ENCODE data around the gene MS4A10. TPM values are rescaled to one million over a fixed set of nuclear protein-coding genes. Genes with fewer than 3 reads are reported as not detected.

The MS4A10 gene
- polyA plus RNA-seq, 1 donor (not counting 4 experiments of a cell fraction or from before 2014, with no cell fraction given), result not detected

- FAIRE-seq, result no peak
Measured at GRCh38 chr11:60771879-60772525, 13.1 kb upstream of the MS4A10 start.

GRCh38 chr11:60772666-60773065 is 12.5 kb upstream of the MS4A10 start:
- no peak overlapping the region for H3K9ac ChIP-seq (ENCODE audit: control insufficient read depth, extremely low read depth, insufficient read depth, low read length)
- H3K27ac ChIP-seq (ENCODE audit: control insufficient read depth, insufficient read depth, low read length), result no peak overlapping the region
- no peaks in the 10 kb centered on the region for H3K36me3 ChIP-seq (ENCODE audit: control insufficient read depth in 2 of 2, extremely low read depth in 1 of 2, insufficient read depth in 2 of 2, low read length in 2 of 2)
- H3K4me2 ChIP-seq (ENCODE audit: control insufficient read depth, extremely low read depth, insufficient read depth, low read depth, low read length), result no peak overlapping the region
- H3K79me2 ChIP-seq (ENCODE audit: control insufficient read depth, insufficient read depth, low read length), result no peaks in the 10 kb centered on the region
- TF ChIP-seq EZH2 (IDR thresholded peaks at IDR 0.05; ENCODE audit: low read length) (no peak), CTCF (optimal IDR thresholded peaks at IDR 0.05 in 1 of 3, IDR thresholded peaks at IDR 0.05 in 1 of 3, conservative IDR thresholded peaks at IDR 0.05 in 1 of 3; ENCODE audit: extremely low read depth in 1 of 3, insufficient read depth in 2 of 3, low read length in 3 of 3) (no peak)
- H3K4me3 ChIP-seq (ENCODE audit: control insufficient read depth in 2 of 3, extremely low read depth in 1 of 3, insufficient read depth in 2 of 3, low read depth in 1 of 3, low read length in 3 of 3), result no peak overlapping the region
- H3K4me1 ChIP-seq (ENCODE audit: control insufficient read depth, extremely low read depth, insufficient read depth, low read length), result peaks cover 9% of the 10 kb centered on the region
- peaks cover 3% of the 10 kb centered on the region for H3K9me1 ChIP-seq (ENCODE audit: control insufficient read depth, extremely low read depth, insufficient read depth, low read length)
- dilution Hi-C loops (cut with MboI; ENCODE audit: extremely low pct_ligation_motif_present, low sequenced_read_pairs), result no loop called here
- no peaks in the 10 kb centered on the region for H3K9me3 ChIP-seq (ENCODE audit: control insufficient read depth, low read depth, low read length)
- no peak for DNase-seq (ENCODE audit: low read depth, low spot score)
- no peak for FAIRE-seq
- no peaks in the 10 kb centered on the region for H3K27me3 ChIP-seq (ENCODE audit: control insufficient read depth, extremely low read depth, insufficient read depth, low read length)
- no peaks in the 10 kb centered on the region for H4K20me1 ChIP-seq (ENCODE audit: control insufficient read depth, extremely low read depth, insufficient read depth, low read length)
- no peak overlapping the region for H2AFZ ChIP-seq (ENCODE audit: control insufficient read depth, low read length)

More at GRCh38 chr11:60771879-60772525, 13.1 kb upstream of the MS4A10 start:
- TF ChIP-seq CTCF (optimal IDR thresholded peaks at IDR 0.05 in 1 of 3, IDR thresholded peaks at IDR 0.05 in 1 of 3, conservative IDR thresholded peaks at IDR 0.05 in 1 of 3; ENCODE audit: extremely low read depth in 1 of 3, insufficient read depth in 2 of 3, low read length in 3 of 3) (no peak), EZH2 (IDR thresholded peaks at IDR 0.05; ENCODE audit: low read length) (no peak)
- peaks cover 8% of the 10 kb centered on the region for H3K4me1 ChIP-seq (ENCODE audit: control insufficient read depth, extremely low read depth, insufficient read depth, low read length)
- no peaks in the 10 kb centered on the region for H3K27me3 ChIP-seq (ENCODE audit: control insufficient read depth, extremely low read depth, insufficient read depth, low read length)
- dilution Hi-C loops (cut with MboI; ENCODE audit: extremely low pct_ligation_motif_present, low sequenced_read_pairs), result no loop called here
- DNase-seq (ENCODE audit: low read depth, low spot score), result no peak
- H3K79me2 ChIP-seq (ENCODE audit: control insufficient read depth, insufficient read depth, low read length), result no peaks in the 10 kb centered on the region
- no peak overlapping the region for H3K9ac ChIP-seq (ENCODE audit: control insufficient read depth, extremely low read depth, insufficient read depth, low read length)
- no peak overlapping the region for H2AFZ ChIP-seq (ENCODE audit: control insufficient read depth, low read length)
- H3K4me2 ChIP-seq (ENCODE audit: control insufficient read depth, extremely low read depth, insufficient read depth, low read depth, low read length), result no peak overlapping the region
- peaks cover 3% of the 10 kb centered on the region for H3K9me1 ChIP-seq (ENCODE audit: control insufficient read depth, extremely low read depth, insufficient read depth, low read length)
- no peaks in the 10 kb centered on the region for H3K9me3 ChIP-seq (ENCODE audit: control insufficient read depth, low read depth, low read length)
- no peak overlapping the region for H3K27ac ChIP-seq (ENCODE audit: control insufficient read depth, insufficient read depth, low read length)
- H3K4me3 ChIP-seq (ENCODE audit: control insufficient read depth in 2 of 3, extremely low read depth in 1 of 3, insufficient read depth in 2 of 3, low read depth in 1 of 3, low read length in 3 of 3), result no peak overlapping the region
- no peaks in the 10 kb centered on the region for H4K20me1 ChIP-seq (ENCODE audit: control insufficient read depth, extremely low read depth, insufficient read depth, low read length)
- H3K36me3 ChIP-seq (ENCODE audit: control insufficient read depth in 2 of 2, extremely low read depth in 1 of 2, insufficient read depth in 2 of 2, low read length in 2 of 2), result no peaks in the 10 kb centered on the region
